ENCODE results near the gene MAP2K7.

MAP2K7 gene

DNA sequence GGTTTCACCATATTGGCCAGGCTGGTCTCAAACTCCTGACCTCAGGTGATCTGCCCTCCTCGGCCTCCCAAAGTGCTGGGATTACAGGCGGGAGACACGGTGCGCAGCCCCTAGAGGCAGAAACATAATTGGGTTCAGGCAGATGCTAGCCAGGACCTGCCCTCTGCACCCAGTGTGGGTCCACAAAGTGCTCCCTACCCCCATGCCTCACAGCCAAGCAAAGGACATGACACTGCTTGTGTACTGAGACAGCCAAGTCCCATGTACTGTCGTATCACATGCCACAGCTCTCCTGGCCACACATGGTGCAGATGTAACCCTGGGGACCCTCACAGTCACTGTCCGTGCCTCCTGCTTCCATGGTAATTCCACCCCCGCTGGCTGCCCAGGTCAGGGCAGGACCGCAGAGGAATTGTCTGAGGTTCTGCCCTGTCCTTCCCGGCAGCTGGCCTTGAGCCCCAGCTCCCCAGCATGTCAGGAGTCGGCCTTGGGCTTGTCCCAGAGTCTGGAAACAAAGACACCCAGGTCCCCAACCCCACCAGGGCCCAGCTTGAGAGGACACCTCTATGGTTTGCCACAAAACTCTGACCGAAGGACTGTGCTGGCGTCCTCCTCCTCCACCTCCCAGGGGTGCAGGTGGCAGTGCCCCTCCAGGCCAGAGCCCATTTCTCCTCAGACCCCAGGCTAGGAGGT is 37.1 kb upstream of the MAP2K7 start:
- DNase-seq = no peak

- DNase-seq = no peak
Observed at GRCh38 chr19:7867092-7867844, 36.4 kb upstream of the MAP2K7 start.

DNA sequence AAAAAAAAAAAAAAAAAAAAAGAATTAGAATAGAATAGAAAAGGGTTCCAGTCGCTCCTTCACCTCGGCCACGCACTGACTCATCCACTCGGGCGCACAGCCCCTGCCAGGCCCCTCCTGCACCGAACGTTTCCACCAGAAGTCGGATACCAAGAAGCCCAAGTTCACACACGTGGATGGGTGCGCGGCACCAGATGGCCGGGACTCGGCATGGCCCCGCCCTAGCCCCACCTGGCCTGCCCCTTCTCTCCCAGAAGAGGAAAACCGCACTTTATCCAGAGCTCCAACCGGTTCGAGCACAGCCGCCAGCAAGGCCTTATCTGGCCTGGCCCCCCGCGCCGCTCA is 35.4 kb upstream of the MAP2K7 start:
- no peak for DNase-seq

DNA sequence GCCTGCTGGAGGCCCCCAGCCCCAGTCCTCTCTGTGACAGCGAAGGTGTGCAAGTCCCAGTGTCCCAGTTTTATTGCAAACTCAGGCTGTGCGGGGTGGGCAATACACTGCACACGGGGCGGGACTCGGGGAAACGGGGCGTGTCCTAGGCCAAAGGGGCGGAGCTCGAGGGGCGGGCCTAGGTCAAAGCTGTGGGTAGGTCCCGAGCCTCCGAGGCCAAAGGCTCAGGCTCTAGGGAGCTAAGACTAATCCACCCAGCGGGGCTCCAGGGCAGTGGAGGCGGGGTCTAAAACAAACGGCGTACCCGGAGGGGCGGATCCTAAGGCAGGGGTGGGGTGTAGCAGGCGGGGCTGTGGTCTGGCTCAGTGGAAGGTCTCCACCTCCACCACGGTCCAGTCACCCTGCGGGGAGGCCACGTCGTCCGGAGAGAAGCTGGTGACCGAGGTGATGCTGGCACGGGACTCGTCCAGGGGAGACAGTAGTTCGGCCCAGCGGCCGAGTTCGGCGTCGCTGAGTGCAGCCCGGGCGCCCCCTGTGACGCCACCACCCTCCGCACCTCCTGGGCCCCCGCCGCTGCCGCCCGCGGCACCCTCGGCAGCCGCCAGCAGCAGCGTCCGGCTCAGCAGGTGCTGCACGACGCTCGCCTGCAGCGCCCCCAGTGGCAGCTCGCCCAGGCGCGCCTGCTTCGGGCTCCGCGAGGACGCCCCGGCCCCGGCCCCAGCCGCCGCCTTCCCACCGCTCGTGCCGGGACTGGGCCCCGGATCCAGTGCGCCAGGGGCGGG is 34.8 kb upstream of the MAP2K7 start:
- peak in 29 of 51 donors; percentile 15 to 71 (median 50) for DNase-seq

DNA sequence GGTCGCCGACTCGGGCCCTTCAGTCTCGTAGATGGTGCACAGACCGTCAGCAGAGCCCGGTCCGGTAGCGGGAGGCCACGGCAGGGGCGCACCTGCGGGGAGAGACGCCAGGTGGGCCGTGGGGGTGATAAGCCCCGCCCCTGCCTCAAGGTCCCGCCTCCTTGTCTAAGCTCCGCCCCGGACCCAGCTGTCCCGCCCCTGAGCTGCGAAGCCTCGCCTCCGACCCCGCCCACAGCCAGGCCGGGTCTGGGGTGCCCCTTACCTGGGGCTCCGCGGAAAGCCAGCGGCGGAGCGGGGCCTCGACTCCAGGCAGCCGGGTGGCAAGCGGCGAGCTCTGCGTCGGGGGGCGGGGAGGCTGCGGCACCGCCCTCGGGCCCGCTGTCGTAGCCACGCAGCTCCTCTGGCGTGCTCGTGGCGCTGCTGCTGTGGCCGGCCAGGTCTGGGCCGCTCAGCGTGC is 34.2 kb upstream of the MAP2K7 start:
- peak in 24 of 51 donors; percentile 17 to 71 (median 51) for DNase-seq

- DNase-seq = peak in 10 of 51 donors; percentile 15 to 69 (median 42)
Observed at GRCh38 chr19:7869910-7870511, 33.7 kb upstream of the MAP2K7 start.

DNA sequence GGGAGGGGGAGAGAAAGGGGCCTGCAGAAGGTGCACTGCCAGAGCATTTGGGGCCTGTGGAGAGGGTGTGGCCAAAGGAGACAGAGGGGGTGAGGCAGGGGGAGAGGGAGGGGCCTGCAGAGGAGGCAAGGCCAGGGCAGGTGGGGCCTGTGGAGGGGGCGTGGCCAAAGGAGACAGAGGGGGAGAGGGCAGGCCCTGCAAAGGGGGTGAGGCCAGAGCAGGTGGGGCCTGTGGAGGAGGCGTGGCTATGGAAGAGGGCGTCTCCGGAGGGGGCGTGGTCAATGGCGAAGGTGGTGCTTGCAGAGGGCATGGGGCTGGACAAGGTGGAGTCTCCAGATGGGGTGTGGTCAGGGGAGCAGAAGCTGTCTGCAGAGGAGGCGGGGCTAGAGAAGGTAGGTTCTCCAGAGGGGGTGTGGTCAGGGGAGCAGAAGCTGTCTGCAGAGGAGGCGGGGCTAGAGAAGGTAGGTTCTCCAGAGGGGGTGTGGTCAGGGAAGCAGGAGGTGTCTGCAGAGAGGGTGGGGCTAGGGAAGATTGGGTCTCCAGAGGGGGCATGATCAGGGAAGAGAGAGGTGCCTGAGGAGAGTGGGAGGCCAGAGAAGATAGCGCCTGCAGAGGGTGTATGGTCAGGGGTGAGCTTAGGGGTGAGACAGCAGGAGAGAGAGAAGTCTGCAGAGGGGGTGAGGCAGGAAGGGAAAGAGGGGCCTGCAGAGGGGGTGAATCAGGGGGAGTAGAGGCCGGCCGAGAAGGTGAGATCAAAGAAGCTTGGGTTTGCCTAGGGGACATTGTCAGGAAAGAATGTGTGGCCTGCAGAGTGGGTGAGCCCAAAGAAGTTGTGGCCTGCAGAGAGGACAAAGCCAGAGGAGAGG is 32.9 kb upstream of the MAP2K7 start:
- peak in 21 of 51 donors; percentile 16 to 64 (median 39) for DNase-seq

DNA sequence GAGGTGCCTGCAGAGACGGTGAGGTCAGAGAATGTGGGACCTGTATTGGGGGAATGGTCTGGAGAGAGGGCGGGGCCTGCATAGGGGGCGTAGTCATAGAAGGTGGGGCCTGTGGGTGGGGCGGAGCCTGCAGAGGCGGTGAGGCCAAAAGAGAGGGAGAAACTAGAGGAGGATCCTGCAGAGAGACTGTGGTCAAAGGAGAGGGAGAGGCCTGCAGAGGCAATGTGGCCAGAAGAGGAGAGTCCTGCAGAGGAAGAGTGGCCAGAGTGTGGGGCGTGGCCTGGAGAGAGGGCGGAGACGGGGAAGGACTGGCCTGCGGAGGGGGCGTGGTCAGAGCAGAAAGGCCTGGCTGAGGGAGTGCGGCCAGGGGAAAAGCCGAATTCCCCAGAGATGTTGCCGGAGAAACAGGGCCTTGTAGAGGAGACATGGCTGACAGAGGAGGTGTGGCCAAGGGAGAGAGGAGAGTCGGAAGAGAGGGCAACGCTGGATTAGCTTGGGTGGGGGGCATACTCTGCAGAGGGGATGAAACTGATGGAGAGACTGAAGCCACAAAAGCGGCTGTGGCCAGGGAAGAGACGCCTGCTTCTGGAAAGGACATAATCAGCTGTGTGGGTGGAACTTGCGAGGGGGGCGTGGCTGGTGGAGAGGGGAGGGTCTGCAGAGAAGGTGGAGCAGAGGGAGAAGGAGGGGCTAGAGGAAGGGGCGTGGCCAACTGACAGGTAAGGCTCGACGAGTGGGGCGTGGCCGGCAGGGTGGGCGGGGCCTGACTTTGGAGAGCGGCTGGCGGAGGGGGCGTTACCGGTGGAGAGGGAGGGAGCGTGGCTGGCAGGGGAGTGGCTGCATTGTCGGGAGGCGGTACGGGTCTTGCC is 32.0 kb upstream of the MAP2K7 start:
- DNase-seq = peak in 38 of 51 donors; percentile 9 to 77 (median 44)

DNA sequence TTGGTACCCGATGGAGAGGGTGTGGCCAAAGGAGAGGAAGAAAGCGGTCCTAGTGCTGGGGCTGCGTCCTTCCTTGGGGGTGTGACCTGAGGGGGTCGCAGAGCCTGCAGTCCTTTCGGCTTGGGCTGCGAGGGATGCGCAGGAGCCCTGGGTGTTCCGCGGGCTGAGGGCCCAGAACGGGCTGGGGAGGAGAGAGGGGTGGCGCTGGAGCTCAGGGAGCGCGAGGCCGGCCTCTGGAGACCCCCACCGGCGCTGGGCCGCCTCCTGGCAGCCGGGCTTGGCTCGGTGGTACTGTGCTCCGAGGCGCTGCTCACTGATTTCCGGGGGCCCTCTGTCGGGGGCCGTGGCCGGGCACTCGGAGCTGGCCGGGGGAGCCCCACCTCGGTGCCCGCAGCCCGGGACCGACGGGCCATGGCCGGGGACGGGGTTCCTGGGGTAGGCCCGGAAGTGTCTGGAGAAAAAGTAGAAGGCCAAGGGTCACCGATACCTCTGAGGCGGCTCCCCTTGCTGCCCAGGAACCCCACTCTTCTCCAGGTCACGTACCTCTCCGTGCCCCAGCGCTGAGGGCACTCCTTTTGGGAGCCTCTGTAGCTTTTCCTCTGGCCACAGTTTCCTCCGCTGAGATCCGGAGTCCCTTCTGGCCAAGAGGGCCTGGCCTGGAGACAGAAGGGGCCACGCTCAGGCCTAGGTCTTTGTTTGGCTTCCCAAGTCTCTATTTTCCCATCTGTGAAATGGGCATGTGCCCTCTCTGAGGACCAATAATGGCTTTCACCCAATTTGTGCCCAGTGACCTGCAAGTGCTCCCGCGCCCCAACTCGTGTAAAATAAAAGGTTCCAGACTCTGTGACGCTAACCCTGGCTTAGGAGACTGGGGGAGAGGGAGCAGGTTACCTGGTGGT is 31.1 kb upstream of the MAP2K7 start:
- DNase-seq = no peak

- DNase-seq = peak in 2 of 51 donors; percentile 21 to 28
Observed at GRCh38 chr19:7873304-7874075, 30.2 kb upstream of the MAP2K7 start.

DNA sequence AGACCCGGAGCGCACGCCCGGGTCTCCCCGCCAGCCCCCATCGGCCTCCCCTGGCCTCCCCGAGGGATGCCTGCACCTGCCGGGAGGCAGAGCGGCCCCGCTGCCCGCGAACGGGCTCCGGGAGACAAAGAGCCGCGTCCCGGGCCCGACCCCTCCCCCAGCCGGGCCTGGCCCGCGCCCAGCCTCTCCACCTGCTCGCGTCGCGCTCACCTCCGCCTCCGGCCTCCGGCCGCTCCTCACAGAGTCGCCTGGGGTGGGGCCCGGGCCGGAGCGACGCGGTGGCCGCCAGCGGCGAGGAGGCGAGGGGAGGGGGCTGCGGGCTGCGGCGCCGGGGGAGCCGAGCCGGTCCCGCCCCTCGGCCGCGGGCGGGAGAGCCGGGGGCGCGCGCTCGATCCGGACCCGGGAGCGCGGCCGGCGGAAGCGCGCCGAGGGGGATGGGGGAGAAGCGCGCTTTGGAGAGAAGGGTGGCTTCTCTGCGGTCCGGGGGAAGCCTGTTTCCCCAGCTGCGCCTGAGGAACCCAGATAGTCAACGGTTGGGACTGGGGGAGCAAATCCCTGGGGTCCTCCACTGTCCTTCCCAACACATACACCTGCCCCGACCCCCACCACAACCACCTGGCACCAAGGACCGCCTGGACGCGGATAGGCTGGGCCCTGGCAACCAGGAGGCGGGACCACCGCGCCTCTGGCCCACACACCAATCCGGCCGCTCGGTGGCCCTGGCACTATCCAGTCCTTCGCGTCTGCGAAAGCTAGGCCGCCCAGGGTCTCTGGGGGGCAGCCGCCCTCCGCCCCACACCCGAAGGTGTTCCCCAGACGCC is 29.4 kb upstream of the MAP2K7 start, which contains the start of gene PRR36:
Gene PRR36, minus strand, starts transcription at position 315 of the 821 bp plus-strand sequence. CDS start 701 bp downstream, outside the sequence.
- peak in 37 of 51 donors; percentile 7 to 75 (median 47) for DNase-seq

GRCh38 chr19:7874897-7875273 is 28.8 kb upstream of the MAP2K7 start:
- DNase-seq = no peak

GRCh38 chr19:7877249-7877836 is 26.3 kb upstream of the MAP2K7 start:
- no peak for DNase-seq

- no peak for DNase-seq
Observed at GRCh38 chr19:7879111-7879807, 24.4 kb upstream of the MAP2K7 start.

GRCh38 chr19:7879836-7880235 is 23.8 kb upstream of the MAP2K7 start:
- DNase-seq = no peak

DNA sequence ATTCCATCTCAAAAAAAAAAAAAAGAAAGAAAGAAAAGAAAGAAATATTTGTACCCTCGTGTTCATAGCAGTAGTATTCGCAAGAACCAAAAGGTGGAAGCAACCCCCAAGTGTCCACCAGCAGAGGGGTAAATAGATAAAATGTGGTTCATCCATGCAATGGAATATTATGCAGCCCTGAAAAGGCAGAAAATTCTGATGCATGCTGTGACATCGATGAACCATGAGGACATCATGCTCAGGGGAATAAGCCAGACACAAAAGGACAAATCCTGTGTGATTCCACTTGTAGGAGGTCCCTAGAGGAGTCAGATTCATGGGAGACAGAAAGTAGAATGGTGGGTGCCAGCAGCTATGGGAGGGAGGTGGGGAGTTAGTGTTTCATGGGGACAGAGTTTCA is 21.8 kb upstream of the MAP2K7 start:
- no peak for DNase-seq

Data from hypothalamus (tissue), 51 donors.